GM18520 (cell line): ENCODE measurements around the gene SGPP2.
A peak's percentile ranks its signal among the peaks of the same experiment; 100 is the strongest.

ENCODE experiments used
- ATAC-seq: cut with Tn5 transposase; IDR thresholded peaks from one replicate; pipeline ENCODE4 v1.9.1; 2021; ENCODE audit not compliant: unreplicated experiment

SGPP2 gene

GRCh38 chr2:222521099-222521498 lies 96.8 kb downstream of the SGPP2 start:
- peak; percentile 62 for ATAC-seq

- no peak for ATAC-seq
These were observed 97.7 kb downstream of the SGPP2 start for GRCh38 chr2:222522082-222522481.

- peak; percentile 47 for ATAC-seq
These were observed 99.6 kb downstream of the SGPP2 start for GRCh38 chr2:222523783-222524544.

- no peak for ATAC-seq
These were observed 101.5 kb downstream of the SGPP2 start for GRCh38 chr2:222525811-222526210.

- ATAC-seq, result no peak
These were observed 102.3 kb downstream of the SGPP2 start for GRCh38 chr2:222526480-222527277.

- ATAC-seq, result no peak
These were observed 108.0 kb downstream of the SGPP2 start for GRCh38 chr2:222532315-222532714.

- no peak for ATAC-seq
These were observed 111.1 kb downstream of the SGPP2 start for GRCh38 chr2:222535477-222535876.

- no peak for ATAC-seq
These were observed 114.2 kb downstream of the SGPP2 start for GRCh38 chr2:222538535-222538934.

GRCh38 chr2:222544661-222545060 lies 120.3 kb downstream of the SGPP2 start:
- no peak for ATAC-seq

- no peak for ATAC-seq
These were observed 121.8 kb downstream of the SGPP2 start for GRCh38 chr2:222545823-222546795.

GRCh38 chr2:222547083-222547482 lies 122.7 kb downstream of the SGPP2 start:
- ATAC-seq, result no peak

GRCh38 chr2:222548992-222549391 lies 124.6 kb downstream of the SGPP2 start:
- no peak for ATAC-seq

GRCh38 chr2:222554517-222554916 lies 130.2 kb downstream of the SGPP2 start:
- ATAC-seq, result no peak

GRCh38 chr2:222561151-222561550 lies 136.8 kb downstream of the SGPP2 start:
- ATAC-seq, result no peak

- ATAC-seq, result peak; percentile 68
These were observed 137.7 kb downstream of the SGPP2 start for GRCh38 chr2:222561817-222562645.

- ATAC-seq, result no peak
These were observed 138.9 kb downstream of the SGPP2 start for GRCh38 chr2:222563106-222563718.

GRCh38 chr2:222563936-222564335 lies 139.6 kb downstream of the SGPP2 start:
- no peak for ATAC-seq

GRCh38 chr2:222566229-222566628 lies 141.9 kb downstream of the SGPP2 start:
- no peak for ATAC-seq

- no peak for ATAC-seq
These were observed 144.5 kb downstream of the SGPP2 start for GRCh38 chr2:222568865-222569264.

GRCh38 chr2:222569826-222570225 lies 145.5 kb downstream of the SGPP2 start:
- ATAC-seq, result no peak
